Mucosa of gallbladder (tissue), 1 donor: ENCODE results near the gene FAM169A. TPM values are rescaled to one million over a fixed set of nuclear protein-coding genes. Genes with fewer than 3 reads are reported as not detected.
"Not testable (repeated sequence)": the region's sequence is repeated elsewhere in the genome, so short reads cannot be mapped to it uniquely, and the experiment has no call there.

Experiments
- DNase-seq: peaks from one replicate; pipeline ENCODE4 v3.0.0-alpha.2; 2020; ENCODE audit warnings: low spot score
- total RNA-seq: library from RNA; stranded (reverse); gene quantifications from one replicate; pipeline ENCODE4 v1.2.1, GENCODE V29; 2021
- donor health status: DM: no; HTN: no; CAD: no.

FAM169A gene, protein sequence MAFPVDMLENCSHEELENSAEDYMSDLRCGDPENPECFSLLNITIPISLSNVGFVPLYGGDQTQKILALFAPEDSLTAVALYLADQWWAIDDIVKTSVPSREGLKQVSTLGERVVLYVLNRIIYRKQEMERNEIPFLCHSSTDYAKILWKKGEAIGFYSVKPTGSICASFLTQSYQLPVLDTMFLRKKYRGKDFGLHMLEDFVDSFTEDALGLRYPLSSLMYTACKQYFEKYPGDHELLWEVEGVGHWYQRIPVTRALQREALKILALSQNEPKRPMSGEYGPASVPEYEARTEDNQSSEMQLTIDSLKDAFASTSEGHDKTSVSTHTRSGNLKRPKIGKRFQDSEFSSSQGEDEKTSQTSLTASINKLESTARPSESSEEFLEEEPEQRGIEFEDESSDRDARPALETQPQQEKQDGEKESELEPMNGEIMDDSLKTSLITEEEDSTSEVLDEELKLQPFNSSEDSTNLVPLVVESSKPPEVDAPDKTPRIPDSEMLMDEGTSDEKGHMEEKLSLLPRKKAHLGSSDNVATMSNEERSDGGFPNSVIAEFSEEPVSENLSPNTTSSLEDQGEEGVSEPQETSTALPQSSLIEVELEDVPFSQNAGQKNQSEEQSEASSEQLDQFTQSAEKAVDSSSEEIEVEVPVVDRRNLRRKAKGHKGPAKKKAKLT
- total RNA-seq, result 6.0 TPM

GRCh38 chr5:74865804-74866595 is at the start of gene FAM169A:
Gene FAM169A, minus strand, starts transcription at chr5:74866387. Its CDS starts 24,711 bp downstream, at chr5:74841676.
- DNase-seq, result peak; percentile 24

- DNase-seq, result no peak
Measured at GRCh38 chr5:74915488-74915887, 49.3 kb upstream of the FAM169A start.

DNA sequence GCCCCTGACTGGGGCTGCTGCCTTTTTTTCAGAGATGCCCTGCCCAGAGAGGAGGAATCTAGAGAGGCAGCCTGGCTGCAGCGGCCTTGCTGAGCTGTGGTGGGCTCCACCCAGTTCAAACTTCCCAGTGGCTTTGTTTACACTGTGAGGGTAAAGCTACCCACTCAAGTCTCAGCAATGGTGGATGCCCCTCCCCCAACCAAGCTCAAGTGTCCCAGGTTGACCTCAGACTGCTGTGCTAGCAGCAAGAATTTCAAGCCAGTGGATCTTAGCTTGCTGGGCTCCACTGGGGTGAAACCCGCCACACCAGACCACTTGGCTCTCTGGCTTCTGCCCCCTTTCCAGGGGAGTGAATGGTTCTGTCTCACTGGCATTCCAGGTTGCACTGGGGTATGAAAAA is 45.2 kb upstream of the FAM169A start:
- not testable (repeated sequence) for DNase-seq

DNA sequence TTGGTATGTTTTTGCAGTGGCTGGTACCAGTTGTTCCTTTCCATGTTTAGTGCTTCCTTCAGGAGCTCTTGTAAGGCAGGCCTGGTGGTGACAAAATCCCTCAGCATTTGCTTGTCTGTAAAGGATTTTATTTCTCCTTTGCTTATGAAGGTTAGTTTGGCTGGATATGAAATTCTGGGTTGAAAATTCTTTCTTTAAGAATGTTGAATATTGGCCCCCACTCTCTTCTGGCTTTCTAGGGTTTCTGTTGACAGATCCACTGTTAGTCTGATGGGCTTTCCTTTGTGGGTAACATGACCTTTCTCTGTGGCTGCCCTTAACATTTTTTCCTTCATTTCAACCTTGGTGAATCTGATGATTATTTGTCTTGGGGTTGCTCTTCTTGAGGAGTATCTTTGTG is 43.7 kb upstream of the FAM169A start:
- DNase-seq, result not testable (repeated sequence)

GRCh38 chr5:74908237-74908636 is 42.0 kb upstream of the FAM169A start:
- not testable (repeated sequence) for DNase-seq

- not testable (repeated sequence) for DNase-seq
Measured at GRCh38 chr5:74904713-74905112, 38.5 kb upstream of the FAM169A start.

GRCh38 chr5:74903165-74903787 is 37.1 kb upstream of the FAM169A start:
- peak; percentile 58 for DNase-seq

DNA sequence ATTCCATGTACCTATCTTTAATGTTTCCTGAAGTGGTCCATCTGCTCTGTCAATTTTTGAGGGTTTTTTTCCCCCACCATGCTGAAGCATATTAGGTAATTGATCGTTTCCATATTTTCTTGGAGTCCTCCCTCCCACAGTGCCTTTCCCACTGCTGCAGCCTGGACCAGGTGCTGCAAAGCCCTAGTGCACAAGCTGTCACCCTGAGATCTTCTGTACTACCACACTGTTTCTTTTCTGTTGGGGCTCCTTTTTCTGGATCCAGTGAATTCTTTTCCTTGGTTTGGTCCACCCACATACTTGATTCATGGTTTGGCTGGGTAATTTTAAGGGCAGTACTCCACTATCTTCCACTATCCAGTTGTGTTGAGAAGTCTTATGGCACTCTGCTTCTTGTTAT is 30.9 kb upstream of the FAM169A start:
- DNase-seq, result no peak

DNA sequence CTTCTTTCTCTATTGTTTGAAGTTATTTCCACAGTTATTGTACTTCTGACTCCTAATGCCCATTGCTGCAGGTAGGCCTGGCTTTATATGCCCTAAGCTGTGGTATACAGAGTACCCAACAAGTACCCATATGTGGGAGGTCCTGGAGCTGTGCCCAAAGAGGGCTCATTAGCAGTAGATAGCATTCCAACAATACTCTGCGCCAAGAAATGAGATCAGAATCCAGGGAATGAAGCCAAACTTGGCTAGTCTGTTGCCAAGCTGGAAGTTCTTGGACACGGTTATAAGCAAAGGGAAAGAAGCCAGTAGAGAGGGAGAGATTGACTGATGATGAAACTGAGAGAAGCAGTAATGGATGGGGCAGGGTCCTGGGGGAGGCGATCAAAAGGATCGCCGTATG is 29.7 kb upstream of the FAM169A start:
- peak; percentile 84 for DNase-seq

DNA sequence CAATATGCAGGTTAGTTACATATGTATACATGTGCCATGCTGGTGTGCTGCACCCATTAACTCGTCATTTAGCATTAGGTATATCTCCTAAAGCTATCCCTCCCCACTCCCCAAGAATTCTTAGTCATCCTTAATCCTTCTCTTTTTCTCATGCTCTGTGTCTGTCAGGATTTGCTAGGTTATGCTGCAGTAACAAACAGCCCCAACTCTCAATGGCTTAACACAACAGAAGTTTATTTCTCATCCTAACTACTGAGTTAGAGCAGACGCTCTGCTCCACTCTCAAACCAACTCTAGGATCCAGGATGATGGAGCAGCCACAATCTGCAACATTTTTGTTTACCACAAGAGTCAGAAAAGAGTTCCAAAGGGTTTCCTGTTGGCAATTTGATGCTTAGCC is 28.2 kb upstream of the FAM169A start:
- DNase-seq, result no peak

GRCh38 chr5:74892921-74893320 is 26.7 kb upstream of the FAM169A start:
- no peak for DNase-seq

DNA sequence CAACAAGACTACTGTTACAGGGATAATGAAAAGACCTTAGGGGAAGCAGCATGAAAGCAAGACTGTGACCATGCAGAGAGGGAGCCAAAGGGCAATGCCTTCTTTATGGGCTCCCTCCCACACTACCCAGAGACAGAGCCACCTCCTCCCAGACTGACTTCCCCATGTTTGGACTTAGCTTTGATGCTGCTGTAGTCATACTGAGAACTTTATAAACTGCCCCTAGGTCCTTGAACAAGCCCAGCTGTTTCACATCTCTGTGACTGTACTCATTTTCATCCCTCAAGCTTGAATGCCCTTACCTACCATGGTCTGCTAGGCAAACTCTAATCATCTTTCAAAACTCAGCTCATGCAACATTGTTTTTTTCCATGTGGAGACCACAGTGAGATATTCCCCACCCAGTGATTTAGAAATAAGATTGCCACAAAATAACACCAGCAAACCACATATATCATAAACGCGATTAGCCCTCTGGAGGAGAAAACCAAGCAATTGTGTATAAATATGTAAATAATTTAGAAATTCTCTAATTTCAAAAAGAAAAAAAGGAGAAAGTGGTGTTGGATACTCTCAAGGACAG is 23.4 kb upstream of the FAM169A start:
- no peak for DNase-seq

DNA sequence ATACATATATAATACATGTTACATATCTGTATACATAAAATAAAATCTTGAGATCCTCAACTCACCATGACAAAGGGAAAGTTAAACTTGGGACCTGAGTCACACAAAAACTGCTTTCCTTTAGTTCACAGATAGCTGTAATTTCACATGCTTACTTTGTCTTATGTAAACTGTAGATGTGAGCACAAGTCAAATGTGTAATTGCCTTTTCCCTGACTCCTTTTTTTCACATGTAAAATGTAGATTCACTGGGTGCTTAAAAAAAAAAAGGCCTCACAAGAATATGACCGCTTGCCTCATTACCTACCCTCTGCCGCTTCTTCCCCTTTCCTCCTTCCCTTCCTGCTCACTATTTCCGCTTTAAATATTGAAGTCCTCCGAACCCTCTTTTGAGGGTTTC is 21.9 kb upstream of the FAM169A start:
- DNase-seq, result no peak

- DNase-seq, result no peak
Measured at GRCh38 chr5:74885170-74885569, 19.0 kb upstream of the FAM169A start.

- not testable (repeated sequence) for DNase-seq
Measured at GRCh38 chr5:74882379-74883134, 16.4 kb upstream of the FAM169A start.

DNA sequence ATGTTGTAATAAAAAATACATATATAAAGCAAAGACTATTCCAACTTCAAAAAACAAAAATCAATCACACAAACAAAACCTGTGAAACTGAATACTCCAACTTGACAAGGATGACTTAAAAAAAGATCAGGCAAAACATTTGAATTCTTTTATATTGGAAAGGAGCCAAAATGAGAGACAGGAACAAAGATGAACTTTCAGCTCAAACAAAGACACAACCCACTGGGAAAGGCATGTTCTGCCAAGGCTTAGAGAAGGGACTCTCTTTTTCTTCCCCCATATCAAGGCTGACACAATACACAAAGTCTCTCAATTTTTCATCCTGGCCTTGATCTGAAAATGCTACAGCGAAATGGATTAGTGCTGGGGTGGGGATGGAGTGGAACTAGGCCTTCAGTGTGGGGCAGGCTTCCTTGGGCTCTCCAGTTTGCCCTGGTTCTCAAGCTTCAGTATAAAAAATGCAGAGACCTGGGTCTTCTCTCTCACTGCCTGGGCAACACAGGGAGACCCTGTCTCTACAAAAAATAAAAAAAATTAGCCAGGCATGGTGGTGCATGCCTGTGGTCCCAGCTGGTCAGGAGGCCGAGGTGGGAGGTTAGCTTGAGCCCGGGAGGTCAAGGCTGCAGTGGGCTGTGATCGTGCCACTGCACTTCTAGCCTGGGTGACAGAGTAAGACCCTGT is 11.6 kb upstream of the FAM169A start:
- DNase-seq, result no peak

GRCh38 chr5:74875994-74876791 is 10.0 kb upstream of the FAM169A start:
- DNase-seq, result no peak

DNA sequence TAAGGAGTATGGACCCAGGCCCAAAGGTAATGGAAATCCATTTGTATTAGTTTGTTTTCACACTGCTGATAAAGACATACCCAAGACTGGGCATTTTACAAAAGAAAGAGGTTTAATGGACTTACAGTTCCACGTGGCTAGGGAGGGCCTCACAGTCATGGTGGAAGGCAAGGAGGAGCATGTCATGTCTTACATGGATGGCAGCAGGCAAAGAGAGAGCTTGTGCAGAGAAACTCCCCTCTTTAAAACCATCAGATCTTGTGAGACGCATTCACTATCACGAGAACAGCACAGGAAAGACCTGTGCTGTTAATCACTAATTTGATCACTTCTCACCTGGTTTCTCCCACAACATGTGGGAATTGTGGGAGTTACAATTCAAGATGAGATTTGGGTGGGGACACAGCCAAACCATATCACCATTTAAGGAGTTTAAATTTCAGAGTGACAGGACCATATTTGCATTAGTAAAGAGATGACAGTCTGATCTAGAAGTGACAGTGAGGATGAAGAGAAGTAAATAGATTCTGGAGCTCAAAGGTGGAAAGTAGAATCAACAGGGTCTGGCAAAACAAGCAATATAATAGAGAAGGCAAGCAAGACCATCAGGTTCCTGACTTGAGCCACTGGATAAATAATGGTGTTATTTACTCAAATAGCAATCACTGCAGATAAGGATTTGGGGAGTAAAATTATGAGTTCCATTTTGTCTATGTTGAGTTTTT is 7.5 kb upstream of the FAM169A start:
- no peak for DNase-seq
